Upper lobe of right lung (tissue), 1 donor: ENCODE measurements around the gene CSPG5. TPM values are rescaled to one million over a fixed set of nuclear protein-coding genes. Genes with fewer than 3 reads are reported as not detected.
A peak's percentile ranks its signal among the peaks of the same experiment; 100 is the strongest.

Experiments
- ATAC-seq: fragments of 200-7000 bp; cut with Tn5 transposase; one replicate; pipeline ENCODE4 v1.9.1; 2020; ENCODE audit warnings: mild to moderate bottlenecking, moderate library complexity
- DNase-seq: peaks from one replicate; pipeline ENCODE4 v3.0.0-alpha.2; 2020
- H3K27ac ChIP-seq: fragments of 200-600 bp; one replicate; pipeline ENCODE4 v1.8.0; 2022
- H3K27me3 ChIP-seq: fragments of 200-600 bp; one replicate; pipeline ENCODE4 v1.8.0; 2022; ENCODE audit warnings: mild to moderate bottlenecking
- H3K36me3 ChIP-seq: fragments of 200-600 bp; one replicate; pipeline ENCODE4 v1.8.0; 2022
- H3K4me1 ChIP-seq: fragments of 200-600 bp; one replicate; pipeline ENCODE4 v1.8.0; 2022
- H3K4me3 ChIP-seq: fragments of 200-600 bp; one replicate; pipeline ENCODE4 v1.8.0; 2022; ENCODE audit warnings: mild to moderate bottlenecking
- H3K9me3 ChIP-seq: fragments of 200-600 bp; one replicate; pipeline ENCODE4 v1.8.0; 2022
- CTCF ChIP-seq: fragments of 200-600 bp; IDR thresholded peaks from one replicate; pipeline ENCODE4 v1.8.0; 2022; ENCODE audit warnings: antibody characterized with exemption
- intact Hi-C: fragments of 100-400 bp; cut with DNase I; formaldehyde crosslinking; loops from one replicate; pipeline ENCODE4 v1.11.0; 2022
- total RNA-seq: library from RNA; stranded (reverse); fragmentation: NEBNext Ultra II Directional; extraction: Animal tissue kit (Norgen Biotek cat#: 25700); gene quantifications from one replicate; pipeline ENCODE4 v1.2.1, GENCODE V29; 2021
- donor health status: DM: no; HTN: yes; CAD: no; lungs with severe emphysema.

Gene CSPG5
- total RNA-seq, 1 donor from 2014 or later, result 5.4 TPM

- Histone ChIP-seq H3K27ac (no peak overlapping the region), H3K36me3 (no peaks in the 10 kb centered on the region), H3K9me3 (no peaks in the 10 kb centered on the region), H3K27me3 (peaks cover 23% of the 10 kb centered on the region), H3K4me3 (peak overlapping the region; percentile 58), H3K4me1 (peaks cover 11% of the 10 kb centered on the region)
- intact Hi-C loops, result no loop called here
- peak; percentile 80 for ATAC-seq
- DNase-seq, result peak; percentile 77
- no peak for TF ChIP-seq CTCF
Observed at GRCh38 chr3:47578119-47578632, 489 bp downstream of the CSPG5 start.

GRCh38 chr3:47577583-47578118 is 1.0 kb downstream of the CSPG5 start:
- Histone ChIP-seq H3K4me3 (peak overlapping the region; percentile 58), H3K36me3 (no peaks in the 10 kb centered on the region), H3K4me1 (peaks cover 11% of the 10 kb centered on the region), H3K27me3 (peaks cover 23% of the 10 kb centered on the region), H3K9me3 (no peaks in the 10 kb centered on the region), H3K27ac (no peak overlapping the region)
- ATAC-seq (peak; percentile 63), DNase-seq (peak; percentile 63)
- no peak for TF ChIP-seq CTCF
- intact Hi-C loops, result no loop called here

GRCh38 chr3:47573190-47574172 is 5.2 kb downstream of the CSPG5 start:
- intact Hi-C loops, result no loop called here
- H3K36me3 ChIP-seq, result no peaks in the 10 kb centered on the region
- DNase-seq (no peak), ATAC-seq (no peak)
- no peak overlapping the region for H3K27ac ChIP-seq
- peaks cover 11% of the 10 kb centered on the region for H3K27me3 ChIP-seq
- H3K4me1 ChIP-seq, result peaks cover 5% of the 10 kb centered on the region
- H3K9me3 ChIP-seq, result no peaks in the 10 kb centered on the region
- H3K4me3 ChIP-seq, result no peak overlapping the region
- TF ChIP-seq CTCF, result no peak

- no peak for DNase-seq
- intact Hi-C loops, result no loop called here
- no peaks in the 10 kb centered on the region for H3K36me3 ChIP-seq
- H3K4me3 ChIP-seq, result no peak overlapping the region
- H3K4me1 ChIP-seq, result no peaks in the 10 kb centered on the region
- no peak for ATAC-seq
- H3K27me3 ChIP-seq, result peaks cover 1% of the 10 kb centered on the region
- no peak overlapping the region for H3K27ac ChIP-seq
- H3K9me3 ChIP-seq, result no peaks in the 10 kb centered on the region
- no peak for TF ChIP-seq CTCF
Observed at GRCh38 chr3:47571391-47572175, 7.1 kb downstream of the CSPG5 start.

GRCh38 chr3:47568901-47569300 is 9.8 kb downstream of the CSPG5 start:
- Histone ChIP-seq H3K27ac (no peak overlapping the region), H3K4me1 (no peaks in the 10 kb centered on the region), H3K27me3 (no peaks in the 10 kb centered on the region), H3K9me3 (no peaks in the 10 kb centered on the region), H3K4me3 (no peak overlapping the region), H3K36me3 (no peaks in the 10 kb centered on the region)
- TF ChIP-seq CTCF, result no peak
- ATAC-seq, result no peak
- no peak for DNase-seq
- intact Hi-C loops, result no loop called here
